Measurements from ENCODE around the gene CCM2L. TPM values are rescaled to one million over a fixed set of nuclear protein-coding genes. Genes with fewer than 3 reads are reported as not detected.

Gene CCM2L
- polyA plus RNA-seq, 1 of the 3 experiments (the other 2 are of a cell fraction): not detected

DNA sequence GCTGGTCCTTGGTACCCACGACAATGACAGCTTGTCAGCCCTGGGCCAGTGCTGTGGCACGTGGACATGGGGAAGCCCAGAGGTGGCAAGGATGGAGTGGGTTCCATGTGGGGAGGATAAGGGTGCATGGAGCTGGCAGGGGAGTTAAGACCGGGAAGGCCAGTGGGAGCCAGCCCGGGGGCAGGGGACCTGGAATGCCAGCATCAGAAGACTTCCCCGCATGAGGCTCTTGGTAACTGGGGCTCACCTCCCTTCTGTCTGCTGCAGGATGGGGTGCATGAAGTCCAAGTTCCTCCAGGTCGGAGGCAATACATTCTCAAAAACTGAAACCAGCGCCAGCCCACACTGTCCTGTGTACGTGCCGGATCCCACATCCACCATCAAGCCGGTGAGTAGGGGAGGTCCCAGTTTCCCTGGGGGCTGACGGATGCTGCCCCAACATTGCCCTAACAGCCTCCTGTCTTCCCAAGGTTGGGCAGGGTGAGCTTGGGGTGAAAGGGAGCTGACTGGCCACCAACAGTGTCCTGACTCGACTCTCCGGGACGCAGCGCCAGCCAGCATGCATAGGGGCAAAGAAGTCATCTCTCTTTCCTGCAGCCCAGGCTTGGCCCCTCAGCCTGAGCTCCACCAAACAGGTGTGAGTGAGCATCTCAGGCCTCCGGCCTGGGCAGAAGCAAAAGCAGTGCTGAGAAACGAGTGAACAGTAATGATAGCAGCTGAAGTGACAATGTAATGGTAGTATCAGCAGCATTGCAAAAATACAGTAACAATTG lies 61.3 kb downstream of the CCM2L start:
- Histone ChIP-seq H3K79me2 (ENCODE audit: insufficient read depth) (no peaks in the 10 kb centered on the region), H3K27ac (ENCODE audit: low read depth in 2 of 2, low read length in 1 of 2) (no peak overlapping the region), H3K9me2 (no peaks in the 10 kb centered on the region), H3F3A (replicated peaks; ENCODE audit: insufficient read depth) (peaks cover 4% of the 10 kb centered on the region), H2AFZ (ENCODE audit: low read depth) (0 out of 2 replicates have a peak overlapping the region, but pooled peaks have one; percentile 50), H3K4me1 (ENCODE audit: control insufficient read depth in 1 of 2, insufficient read depth in 2 of 2, low read depth in 1 of 2, low read length in 1 of 2) (no peaks in the 10 kb centered on the region; a peak in 1 of 4 replicates), H3K4me2 (no peak overlapping the region), H3K27me3 (ENCODE audit: insufficient read depth) (no peaks in the 10 kb centered on the region; the same call in none of the 2 replicates), H3K4me3 (ENCODE audit: low read depth in 2 of 2, low read length in 1 of 2) (no peak overlapping the region), H3K9ac (no peak overlapping the region), H4K20me1 (ENCODE audit: insufficient read depth) (no peaks in the 10 kb centered on the region), H3K36me3 (replicated peaks in 1 of 2; ENCODE audit: control insufficient read depth in 1 of 2, insufficient read depth in 2 of 2, low read length in 1 of 2) (no peaks in the 10 kb centered on the region), H3K9me3 (no peaks in the 10 kb centered on the region)
- ChIA-PET CTCF (interaction anchor here (0.7 to 1.1 kb wide), 2 partner anchors 15 to 20 kb away, joined by 3 read pairs; no protein-coding TSS in a partner anchor), POLR2A (no interaction called here)
- TF ChIP-seq MXI1 (IDR thresholded peaks at IDR 0.05; ENCODE audit: low read depth, low read length): no peak
- TF ChIP-seq MEF2A (IDR thresholded peaks at IDR 0.05; ENCODE audit: borderline replicate concordance, low read depth): no peak
- no peak for TF ChIP-seq TAF1 (IDR thresholded peaks at IDR 0.05; ENCODE audit: borderline replicate concordance, low read depth, low read length)
- TF ChIP-seq FOXJ3 (CRISPR knock-in tag; IDR thresholded peaks at IDR 0.05): no peak
- TF ChIP-seq USF1 (IDR thresholded peaks at IDR 0.05; ENCODE audit: borderline replicate concordance, low read depth): no peak
- no peak for TF ChIP-seq RXRA (IDR thresholded peaks at IDR 0.05; ENCODE audit: borderline replicate concordance, low read depth)
- TF ChIP-seq SMC3 (IDR thresholded peaks at IDR 0.05; ENCODE audit: low read depth, low read length): no peak
- TF ChIP-seq USF2 (IDR thresholded peaks at IDR 0.05; ENCODE audit: borderline replicate concordance, low read depth, low read length): no peak
- no peak for TF ChIP-seq TEAD4 (IDR thresholded peaks at IDR 0.05; ENCODE audit: borderline replicate concordance, insufficient read depth)
- no peak for TF ChIP-seq RAD21 (IDR thresholded peaks at IDR 0.05; ENCODE audit: low read length)
- no peak for TF ChIP-seq RCOR1 (IDR thresholded peaks at IDR 0.05; ENCODE audit: low read length)
- TF ChIP-seq, protein P1, sequence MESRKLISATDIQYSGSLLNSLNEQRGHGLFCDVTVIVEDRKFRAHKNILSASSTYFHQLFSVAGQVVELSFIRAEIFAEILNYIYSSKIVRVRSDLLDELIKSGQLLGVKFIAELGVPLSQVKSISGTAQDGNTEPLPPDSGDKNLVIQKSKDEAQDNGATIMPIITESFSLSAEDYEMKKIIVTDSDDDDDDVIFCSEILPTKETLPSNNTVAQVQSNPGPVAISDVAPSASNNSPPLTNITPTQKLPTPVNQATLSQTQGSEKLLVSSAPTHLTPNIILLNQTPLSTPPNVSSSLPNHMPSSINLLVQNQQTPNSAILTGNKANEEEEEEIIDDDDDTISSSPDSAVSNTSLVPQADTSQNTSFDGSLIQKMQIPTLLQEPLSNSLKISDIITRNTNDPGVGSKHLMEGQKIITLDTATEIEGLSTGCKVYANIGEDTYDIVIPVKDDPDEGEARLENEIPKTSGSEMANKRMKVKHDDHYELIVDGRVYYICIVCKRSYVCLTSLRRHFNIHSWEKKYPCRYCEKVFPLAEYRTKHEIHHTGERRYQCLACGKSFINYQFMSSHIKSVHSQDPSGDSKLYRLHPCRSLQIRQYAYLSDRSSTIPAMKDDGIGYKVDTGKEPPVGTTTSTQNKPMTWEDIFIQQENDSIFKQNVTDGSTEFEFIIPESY (IDR thresholded peaks at IDR 0.05; ENCODE audit: borderline replicate concordance, low read depth): no peak
- TF ChIP-seq CTCF (IDR thresholded peaks at IDR 0.05): no peak
- no peak for TF ChIP-seq FOXM1 (IDR thresholded peaks at IDR 0.05; ENCODE audit: low read depth)
- TF ChIP-seq EZH2phosphoT487 (IDR thresholded peaks at IDR 0.05; ENCODE audit: borderline replicate concordance, low read depth): no peak
- no peak for TF ChIP-seq JUND (IDR thresholded peaks at IDR 0.05)
- TF ChIP-seq NFIC (IDR thresholded peaks at IDR 0.05; ENCODE audit: borderline replicate concordance): no peak
- TF ChIP-seq GABPA (IDR thresholded peaks at IDR 0.05; ENCODE audit: low read depth): no peak
- 72% methylated on average over 11 of the region's 17 CpGs for WGBS (ENCODE audit: low lambda C conversion rate)
- no peak for DNase-seq

Measured in SK-N-SH (cell line).